ENCODE results near the gene TNFSF4.

- TF ChIP-seq CTCF (IDR thresholded peaks at IDR 0.05) (no peak), TAF1 (IDR thresholded peaks at IDR 0.05; ENCODE audit: borderline replicate concordance, low read depth, low read length) (no peak), POLR2AphosphoS5 (IDR thresholded peaks at IDR 0.05; ENCODE audit: low read depth, low read length) (no peak), RFX5 (IDR thresholded peaks at IDR 0.05; ENCODE audit: low read length) (no peak), YY1 (IDR thresholded peaks at IDR 0.05; ENCODE audit: low read depth) (no peak), NFIC (IDR thresholded peaks at IDR 0.05; ENCODE audit: borderline replicate concordance) (no peak)
These were observed 38.2 kb downstream of the TNFSF4 start for GRCh38 chr1:173168941-173169340.

Measured in SK-N-SH (cell line).